Esophagus (tissue), 2 donors: ENCODE measurements around the gene ROBO2. TPM values are rescaled to one million over a fixed set of nuclear protein-coding genes. Genes with fewer than 3 reads are reported as not detected.

ENCODE experiments used
- H3K27ac ChIP-seq, 2 donors: one replicate each; pipeline ENCODE4 v1.5.1; 2013; ENCODE audit warnings: low read depth in 2 of 2, mild to moderate bottlenecking in 2 of 2, inconsistent platforms in 1 of 2, low read length in 1 of 2, moderate library complexity in 1 of 2
- H3K27me3 ChIP-seq, 2 donors: one replicate each; pipeline ENCODE4 v1.6.1; 2013; ENCODE audit warnings: low read length in 2 of 2, control low read depth in 1 of 2, mild to moderate bottlenecking in 1 of 2; ENCODE audit not compliant: insufficient read depth in 2 of 2, control insufficient read depth in 1 of 2
- H3K36me3 ChIP-seq, 2 donors: one replicate each; pipeline ENCODE4 v1.6.1; 2013; ENCODE audit warnings: low read length in 1 of 2; ENCODE audit not compliant: control insufficient read depth in 2 of 2, insufficient read depth in 2 of 2
- H3K4me1 ChIP-seq, 2 donors: one replicate each; pipeline ENCODE4 v1.6.1; 2013; ENCODE audit warnings: low read length in 1 of 2; ENCODE audit not compliant: control insufficient read depth in 2 of 2, insufficient read depth in 2 of 2
- H3K4me3 ChIP-seq, 2 donors: one replicate each; pipeline ENCODE4 v1.5.1; 2013; ENCODE audit warnings: low read length in 2 of 2, mild to moderate bottlenecking in 2 of 2, low read depth in 1 of 2, moderate library complexity in 1 of 2
- H3K9me3 ChIP-seq, 2 donors: one replicate each; pipeline ENCODE4 v1.6.1; 2013; ENCODE audit warnings: mild to moderate bottlenecking in 2 of 2, low read depth in 1 of 2, low read length in 1 of 2, moderate library complexity in 1 of 2; ENCODE audit not compliant: control insufficient read depth in 2 of 2, insufficient read depth in 1 of 2
- WGBS, 2 donors: extraction: QIAGEN DNeasy Blood & Tissue Kit; methylation state at CpG; one replicate each; pipeline ENCODE4 v1.1.7; 2013; 5-methylcytosine and 5-hydroxymethylcytosine counted together
- polyA plus RNA-seq, 2 donors: library from polyadenylated mRNA; stranded (reverse); fragments of 200-250 nt; gene quantifications; one replicate each; pipeline ENCODE4 v1.2.3, GENCODE V29; 2013
- donor health status: healthy with polysubstance abuse.
- donor health status: Bipolar disorder and iron deficiency.

The ROBO2 gene
- polyA plus RNA-seq, 2 donors, result 1.4 to 2.4 TPM

DNA sequence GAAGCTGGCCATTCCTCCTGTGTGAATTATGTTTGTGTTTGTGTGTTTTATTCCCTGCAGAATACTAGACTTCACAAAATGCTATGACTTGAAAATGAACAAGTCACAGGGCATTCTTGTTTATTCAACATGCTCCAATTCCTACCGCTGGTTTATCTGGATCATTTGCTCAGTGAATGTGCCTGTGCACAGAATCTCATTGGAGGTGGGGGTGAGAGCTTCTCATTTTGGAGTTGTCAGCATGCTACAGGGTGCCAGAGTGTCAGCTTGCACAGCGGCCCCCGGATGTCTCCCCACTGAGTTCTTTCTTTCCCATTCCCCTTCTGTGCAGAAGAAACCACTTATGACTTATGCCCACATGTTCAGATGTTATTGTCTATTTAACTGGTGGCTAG is 428.7 kb downstream of the ROBO2 start:
- H3K9me3 ChIP-seq, result no peaks in the 10 kb centered on the region
- H3K4me3 ChIP-seq, result no peak overlapping the region
- WGBS, 2 donors, result 60 to 69% methylated on average over 3 of the region's 3 CpGs

DNA sequence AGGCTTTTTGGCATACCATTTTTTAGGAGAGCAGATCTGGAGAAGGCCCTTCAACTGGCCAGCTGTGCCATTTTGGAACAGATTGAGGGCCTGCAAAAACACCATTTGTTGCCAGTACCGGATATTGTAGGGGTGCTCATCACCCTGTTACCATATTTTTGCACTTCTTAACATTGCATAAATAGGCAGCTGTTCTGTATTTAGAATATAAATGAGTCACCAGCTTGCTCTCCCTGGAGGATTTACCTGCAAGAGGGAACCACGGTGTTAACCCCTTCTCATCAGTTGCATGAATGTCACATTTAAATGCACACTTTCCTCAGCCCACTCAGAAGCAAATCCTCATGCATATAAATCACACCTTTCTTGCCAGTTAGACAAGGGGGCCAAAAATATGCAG is 435.6 kb downstream of the ROBO2 start:
- Histone ChIP-seq H3K4me3 (no peak overlapping the region), H3K27ac (no peak overlapping the region), H3K36me3 (no peaks in the 10 kb centered on the region), H3K4me1 (no peaks in the 10 kb centered on the region), H3K9me3 (no peaks in the 10 kb centered on the region), H3K27me3 (no peaks in the 10 kb centered on the region)
- 31 to 38% methylated on average over 2 of the region's 2 CpGs for WGBS, 2 donors

More for the DNA sequence above, 428.7 kb downstream of the ROBO2 start:
- H3K4me1 ChIP-seq, result no peaks in the 10 kb centered on the region
- H3K27ac ChIP-seq, result no peak overlapping the region
- no peaks in the 10 kb centered on the region for H3K27me3 ChIP-seq
- H3K36me3 ChIP-seq, result no peaks in the 10 kb centered on the region

DNA sequence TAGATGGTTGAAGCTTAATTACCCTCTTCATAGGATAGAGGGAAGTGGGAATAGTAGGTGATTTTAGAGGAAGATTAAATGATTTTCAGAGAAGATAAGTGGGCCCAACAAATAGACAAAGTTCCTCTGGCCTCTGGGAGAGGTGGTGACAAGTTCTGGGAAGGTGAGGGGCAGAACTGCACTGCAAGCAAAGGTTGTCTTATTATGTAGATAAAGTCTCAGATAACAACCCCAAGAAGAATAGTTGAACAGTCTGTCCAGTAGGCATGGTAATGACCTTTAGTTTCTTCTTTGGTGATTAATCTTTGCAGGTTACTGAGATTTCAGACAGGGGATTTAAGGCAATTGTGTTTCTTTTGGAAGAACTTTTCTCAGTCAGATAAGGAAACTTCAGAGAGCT is 439.1 kb downstream of the ROBO2 start:
- Histone ChIP-seq H3K9me3 (no peaks in the 10 kb centered on the region), H3K27ac (no peak overlapping the region), H3K4me1 (no peaks in the 10 kb centered on the region), H3K27me3 (no peaks in the 10 kb centered on the region), H3K4me3 (no peak overlapping the region), H3K36me3 (no peaks in the 10 kb centered on the region)

DNA sequence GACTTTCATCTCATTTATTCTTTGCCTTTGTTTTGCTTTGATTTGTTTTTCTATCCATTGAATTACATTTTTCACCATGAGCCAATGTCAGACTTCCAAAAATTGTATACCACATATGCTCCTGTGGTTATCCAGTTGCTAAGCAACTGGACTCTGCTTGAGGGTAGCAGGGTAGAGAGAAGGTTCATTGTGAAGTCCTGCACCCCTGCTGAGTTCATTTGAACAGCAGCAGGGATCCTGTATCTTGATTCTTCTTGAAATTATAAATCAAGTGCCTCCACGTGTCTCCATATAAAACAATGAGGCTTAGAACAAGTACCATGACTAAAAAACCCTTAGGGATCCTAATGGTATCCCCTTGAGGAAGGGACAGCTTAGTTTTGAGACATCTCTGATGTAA is 449.3 kb downstream of the ROBO2 start:
- Histone ChIP-seq H3K4me1 (no peaks in the 10 kb centered on the region), H3K27ac (no peak overlapping the region), H3K4me3 (no peak overlapping the region), H3K36me3 (no peaks in the 10 kb centered on the region), H3K9me3 (no peaks in the 10 kb centered on the region), H3K27me3 (no peaks in the 10 kb centered on the region)
- 62 to 77% methylated on average over 1 of the region's 1 CpG for WGBS, 2 donors

GRCh38 chr3:77491961-77492360 is 452.1 kb downstream of the ROBO2 start:
- Histone ChIP-seq H3K27me3 (no peaks in the 10 kb centered on the region), H3K27ac (no peak overlapping the region), H3K36me3 (no peaks in the 10 kb centered on the region), H3K4me3 (no peak overlapping the region), H3K4me1 (no peaks in the 10 kb centered on the region), H3K9me3 (no peaks in the 10 kb centered on the region)
- 58 to 79% methylated on average over 1 of the region's 1 CpG for WGBS, 2 donors

GRCh38 chr3:77500721-77501120 is 460.8 kb downstream of the ROBO2 start:
- Histone ChIP-seq H3K9me3 (no peaks in the 10 kb centered on the region), H3K4me3 (no peak overlapping the region), H3K27me3 (no peaks in the 10 kb centered on the region), H3K36me3 (no peaks in the 10 kb centered on the region), H3K27ac (no peak overlapping the region), H3K4me1 (no peaks in the 10 kb centered on the region)
- 66 to 67% methylated on average over 2 of the region's 2 CpGs for WGBS, 2 donors

DNA sequence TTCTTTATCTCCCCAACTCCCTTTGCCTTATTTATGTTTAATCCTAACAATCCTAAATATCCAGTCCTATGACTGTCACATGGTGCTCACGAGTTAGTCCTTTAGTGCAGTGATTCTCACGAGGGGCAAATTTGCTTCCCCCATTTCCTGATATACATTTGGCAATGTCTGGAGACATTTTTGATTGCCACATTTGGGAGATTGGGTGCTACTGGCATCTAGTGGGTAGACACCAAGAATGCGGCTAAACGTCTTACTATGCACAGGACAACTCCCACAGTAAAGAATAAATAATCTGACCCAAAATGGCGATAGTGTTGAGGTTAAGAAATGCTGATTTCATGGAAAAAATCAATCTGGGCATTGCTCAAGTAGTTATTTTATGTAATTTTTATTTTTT is 466.5 kb downstream of the ROBO2 start:
- Histone ChIP-seq H3K36me3 (no peaks in the 10 kb centered on the region), H3K27me3 (no peaks in the 10 kb centered on the region), H3K27ac (no peak overlapping the region), H3K4me1 (no peaks in the 10 kb centered on the region), H3K9me3 (no peaks in the 10 kb centered on the region), H3K4me3 (no peak overlapping the region)
- WGBS, 2 donors, result 87 to 88% methylated on average over 5 of the region's 5 CpGs

DNA sequence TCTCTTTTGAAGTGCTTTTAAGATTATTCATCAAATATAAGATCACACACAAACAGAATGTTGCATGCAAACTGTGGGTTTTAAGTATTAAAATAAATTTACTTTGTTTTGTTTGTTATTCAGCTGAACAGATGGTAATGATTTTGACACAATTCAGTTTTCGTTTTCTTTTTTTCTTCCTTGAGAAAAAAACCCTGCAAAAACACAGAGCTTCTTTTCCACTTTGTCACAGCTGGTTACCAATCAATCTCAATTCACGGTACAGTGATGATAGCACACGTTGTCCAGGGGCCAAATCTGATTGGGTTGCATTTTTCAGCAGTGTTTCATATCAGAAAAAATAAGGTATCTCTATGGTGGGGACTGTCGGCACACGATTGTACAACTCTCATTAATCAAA is 473.6 kb downstream of the ROBO2 start:
- Histone ChIP-seq H3K4me3 (no peak overlapping the region), H3K36me3 (no peaks in the 10 kb centered on the region), H3K27me3 (no peaks in the 10 kb centered on the region), H3K27ac (no peak overlapping the region), H3K4me1 (no peaks in the 10 kb centered on the region), H3K9me3 (no peaks in the 10 kb centered on the region)
- 20 to 34% methylated on average over 5 of the region's 5 CpGs for WGBS, 2 donors

DNA sequence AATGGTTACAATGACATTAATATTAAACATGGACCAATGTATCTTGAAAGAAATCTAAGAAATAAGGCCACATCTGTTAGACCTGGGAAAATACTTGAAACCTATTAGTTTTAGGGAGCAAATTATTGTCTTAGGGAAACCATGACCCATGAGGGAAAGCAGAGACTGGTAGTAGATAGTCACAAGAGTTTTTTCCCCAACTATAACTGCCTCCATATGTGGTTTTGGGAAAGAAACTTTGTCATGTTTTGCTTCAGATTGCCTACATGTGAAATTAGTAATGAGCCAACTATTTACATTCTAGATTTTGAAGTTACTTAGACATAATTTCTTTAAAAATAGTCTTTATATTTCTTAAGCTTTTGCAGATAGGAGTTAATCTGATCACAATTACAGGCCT is 474.9 kb downstream of the ROBO2 start:
- Histone ChIP-seq H3K4me3 (no peak overlapping the region), H3K27me3 (no peaks in the 10 kb centered on the region), H3K4me1 (no peaks in the 10 kb centered on the region), H3K27ac (no peak overlapping the region), H3K36me3 (no peaks in the 10 kb centered on the region), H3K9me3 (no peaks in the 10 kb centered on the region)

GRCh38 chr3:77524463-77524862 is 484.6 kb downstream of the ROBO2 start:
- Histone ChIP-seq H3K27me3 (no peaks in the 10 kb centered on the region), H3K36me3 (no peaks in the 10 kb centered on the region), H3K9me3 (no peaks in the 10 kb centered on the region), H3K4me3 (no peak overlapping the region), H3K4me1 (no peaks in the 10 kb centered on the region), H3K27ac (no peak overlapping the region)
- 57 to 64% methylated on average over 3 of the region's 3 CpGs for WGBS, 2 donors
